Left kidney (tissue), 2 donors: Measurements from ENCODE around the gene MMP3. TPM values are rescaled to one million over a fixed set of nuclear protein-coding genes. Genes with fewer than 3 reads are reported as not detected.

ENCODE experiments used
- DNase-seq: peaks from one replicate; pipeline ENCODE4 v3.0.0-alpha.2; 2013
- polyA plus RNA-seq: library from polyadenylated mRNA; unstranded; fragments of 120-200 nt; gene quantifications from one replicate; pipeline ENCODE4 v1.2.1, GENCODE V29; 2013; ENCODE audit not compliant: insufficient read length

The MMP3 gene
- polyA plus RNA-seq, 1 donor: not detected

- no peak for DNase-seq
Measured at GRCh38 chr11:102832612-102833011, 10.8 kb downstream of the MMP3 start.

GRCh38 chr11:102831489-102832440, 11.6 kb downstream of the MMP3 start:
- peak; percentile 28 for DNase-seq

DNA sequence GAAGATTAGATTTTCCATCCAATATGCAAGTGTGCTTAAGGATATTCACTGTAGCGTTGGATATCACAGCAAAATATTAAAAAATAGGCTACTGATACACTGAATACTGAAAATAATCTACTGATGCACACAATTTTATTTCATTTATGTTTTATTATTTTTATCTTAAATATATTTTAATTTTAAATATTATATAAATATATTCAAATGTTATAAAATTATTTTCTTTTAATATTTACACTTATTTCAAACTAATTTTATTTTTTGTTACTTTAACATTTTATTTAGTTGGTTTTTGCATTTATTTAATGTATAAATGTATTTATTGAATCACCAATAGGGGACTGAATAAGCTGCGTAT, 12.3 kb downstream of the MMP3 start:
- DNase-seq: no peak

DNA sequence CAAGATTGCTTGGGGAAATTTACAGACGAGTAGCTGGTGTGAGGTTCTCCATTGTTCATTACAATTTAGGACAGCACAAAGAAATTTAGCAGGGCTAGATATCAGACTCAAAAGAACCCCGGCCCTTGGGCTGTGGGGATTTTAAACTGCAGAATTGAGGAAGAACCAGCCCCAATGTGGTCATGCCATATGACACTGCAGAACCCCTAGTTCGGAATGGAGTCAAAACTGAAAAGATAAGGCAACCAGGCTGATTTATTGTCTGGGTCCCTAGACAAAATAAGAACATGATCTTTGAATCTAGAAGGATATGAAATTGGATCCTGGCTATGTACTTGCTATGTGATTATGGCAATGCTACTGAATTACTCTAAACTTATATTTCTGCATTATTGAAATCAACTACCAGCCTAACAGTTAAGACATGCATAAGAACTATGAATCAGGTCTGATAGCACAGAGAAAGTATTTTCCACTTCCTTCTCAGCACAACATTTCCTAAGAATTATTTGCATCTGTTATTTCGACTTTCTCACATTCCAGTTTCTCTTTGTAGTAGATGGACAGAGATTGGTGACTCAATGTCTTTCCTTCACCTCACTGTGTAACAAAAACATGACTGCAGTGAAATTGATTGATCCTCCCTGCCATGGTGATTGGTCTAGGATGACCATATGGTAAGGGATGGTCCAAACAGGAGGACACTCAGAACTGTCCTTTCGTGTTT, 13.2 kb downstream of the MMP3 start:
- DNase-seq: no peak

DNA sequence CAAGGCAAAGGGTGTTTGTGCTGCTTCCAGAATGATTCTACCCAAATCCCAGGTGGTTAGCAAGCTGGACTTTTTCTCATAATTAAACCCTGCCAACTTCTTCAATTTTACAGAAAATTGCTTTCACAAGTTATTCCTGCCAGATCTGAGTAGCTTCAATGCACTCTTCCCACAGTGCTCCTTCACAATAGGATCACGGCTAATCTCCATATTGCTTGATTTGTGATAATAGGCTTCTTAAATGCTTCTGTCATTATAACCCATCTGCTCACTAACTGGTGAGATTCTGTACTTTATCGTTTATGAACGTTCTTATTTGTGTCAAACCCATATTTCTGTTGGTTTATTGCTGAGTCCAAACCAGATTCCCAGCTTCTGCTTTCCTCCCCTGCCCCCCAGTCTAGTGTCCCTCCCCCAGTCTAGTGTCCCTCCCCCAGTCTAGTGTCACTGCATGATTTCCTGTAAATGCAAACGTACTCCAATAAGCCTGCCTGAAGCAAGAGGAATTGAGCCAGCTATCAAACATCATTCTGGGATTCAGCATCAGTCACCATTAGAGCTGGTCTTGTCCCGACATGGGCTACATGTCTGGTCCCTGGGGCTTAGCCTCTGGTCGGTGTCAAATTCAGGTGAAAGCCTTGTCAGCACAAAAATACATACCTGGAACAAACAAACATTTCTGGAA, 14.0 kb downstream of the MMP3 start:
- no peak for DNase-seq

DNA sequence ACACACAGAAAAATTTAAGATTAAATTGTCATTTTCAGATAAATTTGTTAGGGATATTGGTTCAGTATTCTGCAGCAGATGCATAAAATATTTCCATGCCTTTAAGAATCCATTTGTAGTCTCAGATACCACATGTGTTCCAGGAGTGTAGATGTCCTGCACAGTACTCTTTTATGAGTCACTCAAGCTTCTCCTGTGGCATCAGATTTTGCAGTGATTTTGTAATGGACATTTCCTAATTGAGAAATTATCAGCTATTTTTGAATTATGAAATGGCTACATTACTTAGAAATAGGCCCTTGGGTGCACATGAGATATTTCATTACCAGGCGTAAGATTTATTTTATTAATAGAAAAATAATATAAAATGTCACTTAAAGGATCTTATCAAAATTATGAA, 18.9 kb downstream of the MMP3 start:
- no peak for DNase-seq

DNA sequence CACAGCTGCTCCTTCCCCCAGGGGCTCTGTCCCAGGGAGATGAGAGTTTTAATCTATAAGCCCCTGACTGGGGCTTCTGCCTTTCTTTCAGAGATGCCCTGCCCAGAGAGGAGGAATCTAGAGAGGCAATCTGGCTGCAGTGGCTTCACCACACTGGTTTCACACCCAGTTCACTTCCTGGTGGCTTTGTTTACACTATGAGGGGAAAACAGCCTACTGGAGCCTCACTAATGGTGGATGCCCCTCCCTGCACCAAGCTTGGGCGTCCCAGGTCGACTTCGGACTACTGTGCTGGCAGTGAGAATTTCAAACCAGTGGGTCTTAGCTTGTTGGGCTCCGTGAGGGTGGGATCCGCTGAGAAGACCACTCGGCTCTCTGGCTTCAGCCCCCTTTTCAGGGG, 23.9 kb downstream of the MMP3 start:
- DNase-seq: no peak

- no peak for DNase-seq
Measured at GRCh38 chr11:102813484-102813883, 29.9 kb downstream of the MMP3 start.

GRCh38 chr11:102812188-102812587, 31.2 kb downstream of the MMP3 start:
- DNase-seq: no peak

DNA sequence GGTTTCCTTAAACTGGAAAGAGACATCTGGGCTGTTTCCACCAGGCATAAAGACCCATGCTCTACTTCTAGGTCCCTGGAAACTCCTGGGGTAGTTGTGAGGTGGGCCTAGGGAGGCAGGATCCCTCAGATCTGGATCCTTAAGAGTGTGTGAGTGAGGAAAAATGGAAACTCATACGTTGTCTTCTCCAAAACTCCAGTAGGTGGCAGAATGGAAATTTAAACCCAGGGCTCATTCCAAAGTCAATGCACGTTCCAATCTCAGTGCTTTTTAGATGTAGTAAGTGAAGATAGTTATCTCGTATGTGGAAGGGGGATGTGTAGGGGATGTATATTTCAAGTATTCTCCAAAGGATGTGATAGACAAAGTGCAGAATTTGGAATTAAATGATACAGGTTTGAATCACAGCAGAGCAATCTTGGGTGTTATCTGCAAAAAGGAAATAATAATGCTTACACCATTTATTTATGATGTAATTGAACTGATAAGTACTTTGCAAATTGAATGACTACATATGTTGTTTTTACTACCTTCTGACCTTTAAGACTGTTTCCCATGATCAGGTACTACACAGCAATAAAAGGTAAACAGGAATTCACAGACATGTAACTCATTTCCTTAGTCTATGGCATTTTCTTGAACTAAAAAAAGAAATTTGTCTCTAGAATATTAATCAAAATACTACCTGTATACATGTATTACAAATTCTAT, 32.3 kb downstream of the MMP3 start:
- DNase-seq: peak; percentile 27

GRCh38 chr11:102809971-102810370, 33.4 kb downstream of the MMP3 start:
- DNase-seq: no peak

- DNase-seq: no peak
Measured at GRCh38 chr11:102807921-102808320, 35.5 kb downstream of the MMP3 start.

DNA sequence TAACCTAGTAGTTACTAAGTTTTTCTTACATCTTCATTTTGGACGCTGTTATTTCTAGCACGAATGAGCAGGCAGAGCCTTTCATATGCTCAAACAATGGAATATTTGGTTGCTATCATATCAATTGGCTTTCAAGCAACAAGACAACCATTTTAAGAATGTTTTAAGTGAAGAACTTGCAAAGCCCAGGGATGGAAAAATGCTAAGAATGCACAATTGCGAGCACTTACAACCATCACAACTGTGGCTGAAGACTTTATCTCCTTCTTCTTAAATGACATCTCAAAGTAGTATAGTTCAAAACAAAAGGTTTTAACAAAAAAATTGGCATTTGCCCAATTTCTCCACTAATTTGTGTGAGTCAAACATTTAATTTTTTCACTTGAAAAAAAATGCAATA, 37.1 kb downstream of the MMP3 start:
- DNase-seq: no peak

DNA sequence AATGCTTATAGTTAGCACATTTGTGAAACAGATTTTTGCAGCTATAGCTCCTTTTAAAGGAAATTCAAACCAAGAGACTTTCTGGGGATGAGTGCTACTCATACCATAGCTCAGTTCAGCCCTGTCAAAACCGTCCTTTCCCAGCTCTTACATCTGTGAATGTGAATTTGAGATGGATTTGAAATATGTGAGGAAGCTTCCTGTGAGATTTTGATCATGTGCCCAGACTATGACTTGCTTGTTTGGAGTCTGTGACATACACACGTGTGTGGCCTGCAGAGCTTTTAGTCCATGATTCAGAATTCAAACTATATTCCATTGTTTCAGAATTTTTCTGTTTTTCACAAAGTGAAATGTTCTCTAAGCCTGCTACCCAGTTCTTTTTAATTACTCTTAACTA, 41.1 kb downstream of the MMP3 start:
- DNase-seq: no peak

DNA sequence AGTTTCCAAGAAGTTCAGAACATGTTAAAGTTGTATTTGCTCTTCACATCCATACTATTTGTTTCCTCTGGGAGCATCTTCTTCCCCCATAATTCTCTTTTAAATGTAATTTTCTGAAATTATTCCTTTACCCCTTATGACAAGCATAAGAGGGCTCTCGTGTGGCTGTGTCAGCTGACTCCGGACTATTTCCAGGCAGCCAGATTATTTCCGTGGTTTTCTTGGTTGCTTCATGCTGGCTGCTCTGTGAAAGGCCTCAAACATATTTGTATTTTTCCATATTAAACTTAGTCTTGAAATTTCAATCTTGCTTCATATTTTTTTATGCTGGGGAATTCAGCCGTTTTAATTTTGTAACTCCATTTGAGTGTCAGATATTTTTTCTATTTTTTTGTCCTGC, 42.6 kb downstream of the MMP3 start:
- DNase-seq: no peak

- no peak for DNase-seq
Measured at GRCh38 chr11:102799681-102800340, 43.6 kb downstream of the MMP3 start.

- DNase-seq: no peak
Measured at GRCh38 chr11:102798012-102798746, 45.2 kb downstream of the MMP3 start, which contains the start of gene MMP1. TSS of gene MMP1 (minus strand) at chr11:102798160. CDS start at chr11:102798092, 68 bp downstream.

DNA sequence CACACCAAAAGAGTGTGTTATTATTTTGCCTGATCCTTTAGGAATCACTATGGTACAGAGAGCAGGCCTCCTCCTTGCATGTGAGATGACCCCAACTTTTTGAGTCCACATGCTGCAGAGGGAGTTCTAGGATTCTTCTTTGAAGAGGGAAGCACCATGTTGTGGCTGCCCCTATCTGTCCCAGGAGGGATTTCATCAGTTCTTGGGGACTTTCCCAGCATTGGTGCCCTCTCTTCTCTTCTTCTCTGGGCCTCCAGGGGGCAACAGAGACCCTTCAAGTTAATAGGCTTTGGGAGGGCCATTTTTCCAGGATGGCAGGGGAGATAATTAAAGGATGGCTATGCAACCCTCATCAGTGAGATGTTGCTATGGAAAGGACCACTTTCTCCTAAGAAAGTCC, 49.0 kb downstream of the MMP3 start:
- no peak for DNase-seq

DNA sequence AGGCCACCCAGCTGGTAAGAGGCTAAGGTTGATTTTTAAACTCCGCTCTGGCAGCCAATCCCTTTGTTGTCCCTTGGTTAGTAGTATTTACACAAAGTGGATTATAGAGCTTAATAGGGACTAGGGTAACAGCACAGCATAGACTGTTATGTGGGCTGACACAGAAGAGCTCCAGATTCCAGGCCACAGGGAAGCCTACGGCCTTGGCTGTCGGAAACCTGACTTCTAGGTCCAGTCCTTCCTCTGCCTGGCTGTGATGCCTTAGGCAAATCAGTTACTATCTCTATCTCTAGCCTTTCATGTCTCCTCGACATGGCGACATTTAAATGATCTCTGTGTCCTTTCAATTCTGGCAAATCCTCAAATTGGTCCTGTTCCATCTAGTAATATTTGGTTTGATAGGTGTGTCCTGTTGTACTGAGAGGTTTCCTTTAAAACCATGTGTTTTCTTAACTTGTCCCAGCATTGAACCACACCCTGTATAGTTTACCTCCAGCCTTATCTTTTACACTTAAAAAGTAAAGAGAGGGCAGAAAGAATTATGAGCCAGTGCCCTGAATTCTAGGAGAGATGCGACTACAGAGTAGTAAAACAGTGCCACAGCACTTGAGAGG, 49.6 kb downstream of the MMP3 start:
- no peak for DNase-seq

- no peak for DNase-seq
Measured at GRCh38 chr11:102792604-102793003, 50.8 kb downstream of the MMP3 start.
